ENCODE measurements around the gene TRIM24.
"Not testable (repeated sequence)": the region's sequence is repeated elsewhere in the genome, so short reads cannot be mapped to it uniquely, and the experiment has no call there.

The TRIM24 gene

GRCh38 chr7:138440460-138440859 is 19.6 kb upstream of the TRIM24 start:
- Mint-ChIP-seq H3K27ac (no peak overlapping the region), H3K4me1 (ENCODE audit: low read depth in 2 of 2) (no peaks in the 10 kb centered on the region), H3K4me3 (no peak overlapping the region), H3K9me3 (peaks cover 0 to 2% of the 10 kb centered on the region in 2 donors), H3K27me3 (peaks cover 24 to 31% of the 10 kb centered on the region in 2 donors), H3K36me3 (ENCODE audit: insufficient read depth) (no peaks in the 10 kb centered on the region)
- no peak for ATAC-seq (replicated peaks)
- no peak for DNase-seq

GRCh38 chr7:138442822-138443221 is 17.2 kb upstream of the TRIM24 start:
- H3K9me3 Mint-ChIP-seq, result no peaks in the 10 kb centered on the region
- H3K36me3 Mint-ChIP-seq (ENCODE audit: insufficient read depth), result no peaks in the 10 kb centered on the region
- no peak for DNase-seq
- no peak overlapping the region for H3K27ac Mint-ChIP-seq
- H3K27me3 Mint-ChIP-seq, result peaks cover 15 to 22% of the 10 kb centered on the region in 2 donors
- H3K4me1 Mint-ChIP-seq (ENCODE audit: low read depth in 2 of 2), result no peaks in the 10 kb centered on the region
- ATAC-seq (replicated peaks), result no peak
- H3K4me3 Mint-ChIP-seq, result no peak overlapping the region

GRCh38 chr7:138449580-138449979 is 10.5 kb upstream of the TRIM24 start:
- DNase-seq, result peak; percentile 15 to 27 (median 19)
- ATAC-seq (replicated peaks), result no peak
- H3K27ac Mint-ChIP-seq, result no peak overlapping the region
- H3K27me3 Mint-ChIP-seq, result peaks cover 6% of the 10 kb centered on the region in 2 donors
- H3K4me1 Mint-ChIP-seq (ENCODE audit: low read depth in 2 of 2), result no peaks in the 10 kb centered on the region
- no peaks in the 10 kb centered on the region for H3K36me3 Mint-ChIP-seq (ENCODE audit: insufficient read depth)
- no peaks in the 10 kb centered on the region for H3K9me3 Mint-ChIP-seq
- no peak overlapping the region for H3K4me3 Mint-ChIP-seq

GRCh38 chr7:138455609-138456008 is 4.5 kb upstream of the TRIM24 start:
- ATAC-seq (replicated peaks) (no peak), DNase-seq (no peak)
- H3K27ac Mint-ChIP-seq, result no peak overlapping the region
- no peak overlapping the region for H3K4me3 Mint-ChIP-seq
- H3K36me3 Mint-ChIP-seq (ENCODE audit: insufficient read depth), result peaks cover 6% of the 10 kb centered on the region
- peaks cover 3 to 4% of the 10 kb centered on the region in 2 donors for H3K4me1 Mint-ChIP-seq (ENCODE audit: low read depth in 2 of 2)
- H3K9me3 Mint-ChIP-seq, result no peaks in the 10 kb centered on the region
- no peaks in the 10 kb centered on the region for H3K27me3 Mint-ChIP-seq

GRCh38 chr7:138456220-138456619 is 3.8 kb upstream of the TRIM24 start:
- DNase-seq, result no peak
- H3K4me1 Mint-ChIP-seq (ENCODE audit: low read depth in 2 of 2), result peaks cover 6 to 7% of the 10 kb centered on the region in 2 donors
- peaks cover 9% of the 10 kb centered on the region for H3K36me3 Mint-ChIP-seq (ENCODE audit: insufficient read depth)
- no peak overlapping the region for H3K27ac Mint-ChIP-seq
- H3K9me3 Mint-ChIP-seq, result no peaks in the 10 kb centered on the region
- no peaks in the 10 kb centered on the region for H3K27me3 Mint-ChIP-seq
- ATAC-seq (replicated peaks), result no peak
- H3K4me3 Mint-ChIP-seq, result no peak overlapping the region

- Mint-ChIP-seq H3K27ac (no peak overlapping the region), H3K27me3 (no peaks in the 10 kb centered on the region), H3K4me1 (ENCODE audit: low read depth in 2 of 2) (peaks cover 15 to 20% of the 10 kb centered on the region in 2 donors), H3K4me3 (no peak overlapping the region), H3K36me3 (ENCODE audit: insufficient read depth) (peaks cover 11% of the 10 kb centered on the region), H3K9me3 (no peaks in the 10 kb centered on the region)
- ATAC-seq (replicated peaks), result no peak
- DNase-seq, result no peak
Observed at GRCh38 chr7:138458576-138459412, 1.3 kb upstream of the TRIM24 start.

GRCh38 chr7:138459413-138460175 is 465 bp upstream of the TRIM24 start:
- H3K27me3 Mint-ChIP-seq, result no peaks in the 10 kb centered on the region
- ATAC-seq (replicated peaks) (peak; percentile 78), DNase-seq (peak; percentile 97 to 98 (median 98))
- H3K4me3 Mint-ChIP-seq, result peak overlapping the region; percentile 94 to 95
- no peaks in the 10 kb centered on the region for H3K9me3 Mint-ChIP-seq
- H3K27ac Mint-ChIP-seq, result peak overlapping the region; percentile 1 to 87
- H3K36me3 Mint-ChIP-seq (ENCODE audit: insufficient read depth), result peaks cover 11% of the 10 kb centered on the region
- H3K4me1 Mint-ChIP-seq (ENCODE audit: low read depth in 2 of 2), result peaks cover 15 to 20% of the 10 kb centered on the region in 2 donors

- peak overlapping the region; percentile 94 to 95 for H3K4me3 Mint-ChIP-seq
- no peaks in the 10 kb centered on the region for H3K27me3 Mint-ChIP-seq
- H3K4me1 Mint-ChIP-seq (ENCODE audit: low read depth in 2 of 2), result peaks cover 18 to 30% of the 10 kb centered on the region in 2 donors
- ATAC-seq (replicated peaks) (peak; percentile 11), DNase-seq (peak; percentile 27 to 35 (median 30))
- no peaks in the 10 kb centered on the region for H3K9me3 Mint-ChIP-seq
- H3K27ac Mint-ChIP-seq, result peak overlapping the region; percentile 78 to 87
- H3K36me3 Mint-ChIP-seq (ENCODE audit: insufficient read depth), result peaks cover 11% of the 10 kb centered on the region
Observed at GRCh38 chr7:138460649-138461607, 869 bp downstream of the TRIM24 start.

- H3K4me1 Mint-ChIP-seq (ENCODE audit: low read depth in 2 of 2), result peaks cover 20 to 40% of the 10 kb centered on the region in 2 donors
- not testable (repeated sequence) for DNase-seq; H3K27me3 Mint-ChIP-seq; ATAC-seq (replicated peaks); H3K27ac Mint-ChIP-seq; H3K9me3 Mint-ChIP-seq
- H3K4me3 Mint-ChIP-seq, result peak overlapping the region in 1 of 2 donors; percentile 43
- H3K36me3 Mint-ChIP-seq (ENCODE audit: insufficient read depth), result peaks cover 11% of the 10 kb centered on the region
Observed at GRCh38 chr7:138463291-138463618, 3.2 kb downstream of the TRIM24 start.

GRCh38 chr7:138465046-138465445 is 5.0 kb downstream of the TRIM24 start:
- no peak for ATAC-seq (replicated peaks)
- DNase-seq, result no peak
- peaks cover 26 to 49% of the 10 kb centered on the region in 2 donors for H3K4me1 Mint-ChIP-seq (ENCODE audit: low read depth in 2 of 2)
- no peaks in the 10 kb centered on the region for H3K9me3 Mint-ChIP-seq
- H3K27me3 Mint-ChIP-seq, result no peaks in the 10 kb centered on the region
- no peak overlapping the region for H3K27ac Mint-ChIP-seq
- peaks cover 9% of the 10 kb centered on the region for H3K36me3 Mint-ChIP-seq (ENCODE audit: insufficient read depth)
- H3K4me3 Mint-ChIP-seq, result no peak overlapping the region

GRCh38 chr7:138466069-138466756 is 6.2 kb downstream of the TRIM24 start:
- Mint-ChIP-seq H3K27ac (peak overlapping the region; percentile 32 to 87), H3K4me1 (ENCODE audit: low read depth in 2 of 2) (peaks cover 23 to 51% of the 10 kb centered on the region in 2 donors)
- not testable (repeated sequence) for DNase-seq; H3K9me3 Mint-ChIP-seq; H3K4me3 Mint-ChIP-seq; H3K36me3 Mint-ChIP-seq (ENCODE audit: insufficient read depth); H3K27me3 Mint-ChIP-seq; ATAC-seq (replicated peaks)

- Mint-ChIP-seq H3K4me1 (ENCODE audit: low read depth in 2 of 2) (peaks cover 20 to 51% of the 10 kb centered on the region in 2 donors), H3K27me3 (no peaks in the 10 kb centered on the region), H3K9me3 (no peaks in the 10 kb centered on the region), H3K4me3 (no peak overlapping the region), H3K36me3 (ENCODE audit: insufficient read depth) (no peaks in the 10 kb centered on the region), H3K27ac (peak overlapping the region in 1 of 2 donors; percentile 13)
- ATAC-seq (replicated peaks) (no peak), DNase-seq (no peak)
Observed at GRCh38 chr7:138468244-138469123, 8.4 kb downstream of the TRIM24 start.
